Skeletal muscle satellite cell (primary cell): ENCODE results near the gene ENAH.

ENCODE experiments used
- H3K27me3 ChIP-seq: 2 replicates; pipeline ENCODE4 v1.7.0; 2013; ENCODE audit warnings: low read length; ENCODE audit not compliant: control insufficient read depth, insufficient read depth
- H3K36me3 ChIP-seq: 2 replicates; pipeline ENCODE4 v1.7.0; 2013; ENCODE audit warnings: mild to moderate bottlenecking, control low read depth, low read length; ENCODE audit not compliant: insufficient read depth
- H3K4me1 ChIP-seq: 2 replicates; pipeline ENCODE4 v1.7.0; 2013; ENCODE audit warnings: low read length; ENCODE audit not compliant: control insufficient read depth, insufficient read depth
- H3K4me2 ChIP-seq: 2 replicates; pipeline ENCODE4 v1.7.0; 2013; ENCODE audit warnings: mild to moderate bottlenecking, low read length
- H3K4me3 ChIP-seq: 2 replicates; pipeline ENCODE4 v1.7.0; 2013; ENCODE audit warnings: low read length
- H3K9ac ChIP-seq: 2 replicates; pipeline ENCODE4 v1.7.0; 2013; ENCODE audit warnings: mild to moderate bottlenecking, low read depth, low read length, moderate library complexity
- H3K9me3 ChIP-seq: replicated peaks from 2 replicates; pipeline ENCODE4 v1.7.0; 2013; ENCODE audit warnings: mild to moderate bottlenecking, control low read depth, low read length

Gene ENAH

GRCh38 chr1:225440380-225441221 is 212.3 kb downstream of the ENAH start:
- H3K4me2 ChIP-seq: no peak overlapping the region
- H3K9me3 ChIP-seq: no peaks in the 10 kb centered on the region
- peaks cover 6% of the 10 kb centered on the region for H3K4me1 ChIP-seq
- no peaks in the 10 kb centered on the region for H3K36me3 ChIP-seq
- H3K27me3 ChIP-seq: peaks cover 13% of the 10 kb centered on the region
- H3K9ac ChIP-seq: no peak overlapping the region
- no peak overlapping the region for H3K4me3 ChIP-seq

DNA sequence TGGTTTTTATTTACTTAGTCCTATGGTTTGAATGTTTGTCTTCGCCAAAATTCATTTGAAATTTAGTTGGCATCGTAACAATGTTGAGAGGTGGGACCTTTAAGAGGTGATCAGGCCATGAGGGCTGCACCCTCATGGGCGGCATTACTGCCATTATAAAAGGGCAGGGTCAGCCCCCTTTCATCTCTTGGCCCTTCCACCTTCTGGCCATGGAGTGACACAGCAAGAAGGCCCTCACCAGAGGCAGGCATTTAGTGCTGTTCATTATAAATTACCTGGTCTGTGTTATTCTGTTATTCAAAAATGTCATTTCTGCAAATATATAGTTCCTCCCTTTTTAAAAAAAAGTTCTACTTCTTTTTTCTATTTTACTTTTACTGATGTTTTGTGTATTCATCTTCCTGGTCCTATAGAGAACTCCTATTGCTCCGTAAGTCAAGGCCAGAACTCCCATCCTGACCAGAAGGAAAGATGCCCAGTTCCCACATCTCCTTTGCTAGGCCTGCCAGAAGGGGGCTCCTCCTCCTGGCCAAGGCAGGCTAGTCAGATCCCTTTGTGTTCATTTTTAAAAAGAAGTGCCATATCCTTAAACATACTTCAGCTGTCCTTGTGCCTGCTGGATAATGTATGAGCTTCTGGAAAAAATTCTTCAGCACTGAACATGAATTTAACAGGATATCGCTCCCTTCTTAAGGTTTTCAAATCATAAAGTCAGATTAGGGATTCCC is 215.0 kb downstream of the ENAH start:
- Histone ChIP-seq H3K36me3 (no peaks in the 10 kb centered on the region), H3K4me1 (no peaks in the 10 kb centered on the region), H3K9ac (no peak overlapping the region), H3K27me3 (peaks cover 28% of the 10 kb centered on the region), H3K4me3 (no peak overlapping the region), H3K4me2 (no peak overlapping the region), H3K9me3 (no peaks in the 10 kb centered on the region)
